IMR-90 (cell line): ENCODE measurements around the gene CERT1.

ENCODE experiments used
- CTCF ChIP-seq: conservative IDR thresholded peaks from 2 replicates; pipeline ENCODE4 v1.5.1; 2012; ENCODE audit warnings: mild to moderate bottlenecking, low read depth, low read length, improper control_type of control experiment
- MAZ ChIP-seq: IDR thresholded peaks from 2 replicates; pipeline ENCODE4 v1.6.1; 2012; ENCODE audit warnings: low read depth, mild to moderate bottlenecking, low read length, improper control_type of control experiment, moderate library complexity, borderline replicate concordance
- POLR2A ChIP-seq: IDR thresholded peaks from 2 replicates; pipeline ENCODE4 v1.6.1; 2012; ENCODE audit warnings: mild to moderate bottlenecking, low read depth, low read length

DNA sequence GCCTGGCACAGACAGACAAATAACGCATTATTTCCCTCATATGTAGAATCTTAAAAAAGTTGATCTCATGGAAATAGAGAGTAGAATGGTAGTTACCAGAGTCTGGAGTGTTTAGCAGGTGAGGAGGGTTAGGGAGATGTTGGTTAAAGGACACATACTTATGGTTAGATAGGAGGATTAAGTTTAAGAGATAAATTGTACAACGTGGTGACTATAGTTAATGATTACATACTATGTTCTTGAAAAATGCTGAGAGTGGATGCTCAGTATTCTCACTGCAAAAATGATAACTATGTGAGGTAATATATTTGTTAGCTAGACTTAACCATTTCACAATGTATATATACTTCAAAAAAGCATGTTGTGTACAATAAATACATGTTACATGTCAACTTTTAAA is 38.0 kb downstream of the CERT1 start:
- no peak for TF ChIP-seq CTCF
- no peak for TF ChIP-seq MAZ
- no peak for TF ChIP-seq POLR2A
